ENCODE results near the gene ZNF891. TPM values are rescaled to one million over a fixed set of nuclear protein-coding genes. Genes with fewer than 3 reads are reported as not detected.
A peak's percentile ranks its signal among the peaks of the same experiment; 100 is the strongest.

Gene ZNF891
- polyA plus RNA-seq, 2 of the 4 experiments (the other 2 are of a cell fraction) = 0.62 to 1.6 TPM

DNA sequence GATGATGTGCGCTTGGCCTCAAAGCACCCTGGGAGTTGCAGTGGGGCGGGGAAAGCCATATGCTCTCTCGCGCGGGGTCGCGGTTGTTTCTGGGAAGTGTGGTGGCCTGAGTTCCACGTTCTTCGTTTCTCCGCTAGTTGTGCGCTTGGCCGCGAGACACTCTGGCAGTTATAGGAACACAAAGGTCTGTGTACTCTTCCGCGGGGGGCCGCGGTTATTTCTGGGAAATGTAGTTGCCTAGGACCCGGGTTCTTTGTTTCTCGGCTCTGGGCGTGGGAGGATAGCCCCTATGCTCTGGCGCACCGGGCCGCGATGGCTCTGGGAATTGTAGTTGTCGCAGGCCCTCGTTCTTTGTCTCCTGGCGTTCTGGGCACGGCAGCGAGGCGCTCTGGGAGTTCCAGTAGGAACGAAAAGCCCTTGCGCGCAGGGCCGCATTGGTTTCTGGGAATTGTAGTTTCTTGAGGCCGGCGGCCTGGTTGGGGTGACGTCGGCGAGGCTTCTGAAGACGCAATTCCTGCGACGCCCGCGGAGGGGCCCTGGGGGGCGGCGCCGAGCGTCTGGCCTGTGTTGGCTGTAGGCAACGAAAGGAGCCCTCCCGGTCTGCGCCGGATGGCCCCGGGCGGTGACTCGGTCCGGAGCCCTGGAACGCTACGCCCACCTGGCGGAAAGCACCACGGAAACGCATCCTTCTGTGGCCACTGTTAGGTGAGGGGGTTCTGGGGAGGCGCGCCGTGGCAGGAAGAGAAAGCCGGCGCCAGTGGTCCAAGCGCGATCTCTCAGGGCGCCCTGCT is 49.5 kb downstream of the ZNF891 start, which contains the start of gene ZNF140 (continued):
- TF ChIP-seq RCOR1 (IDR thresholded peaks at IDR 0.05; ENCODE audit: low read depth, low read length) (no peak), SREBF2 (IDR thresholded peaks at IDR 0.05) (no peak), RFX5 (IDR thresholded peaks at IDR 0.05) (no peak), EHF (CRISPR knock-in tag; IDR thresholded peaks at IDR 0.05) (no peak), ESRRA (IDR thresholded peaks at IDR 0.05; ENCODE audit: borderline replicate concordance, low read length) (no peak), PHF8 (IDR thresholded peaks at IDR 0.05; ENCODE audit: borderline replicate concordance, low read depth) (peak; percentile 85), EHMT2 (IDR thresholded peaks at IDR 0.05; ENCODE audit: low read depth) (no peak), HOXA7 (CRISPR knock-in tag; IDR thresholded peaks at IDR 0.05) (no peak), FOSL2 (IDR thresholded peaks at IDR 0.05) (no peak), FOSL2 (CRISPR knock-in tag; IDR thresholded peaks at IDR 0.05) (no peak), NPAS2 (CRISPR knock-in tag; IDR thresholded peaks at IDR 0.05; ENCODE audit: borderline replicate concordance) (no peak), POLR2AphosphoS2 (conservative IDR thresholded peaks at IDR 0.05; ENCODE audit: low read length) (no peak), JUNB (IDR thresholded peaks at IDR 0.05) (no peak), CBX2 (IDR thresholded peaks at IDR 0.05; ENCODE audit: borderline replicate concordance, low read depth) (no peak), FOXS1 (CRISPR knock-in tag; IDR thresholded peaks at IDR 0.05) (no peak), TP53 (CRISPR knock-in tag; IDR thresholded peaks at IDR 0.05) (no peak), MYC (IDR thresholded peaks at IDR 0.05; ENCODE audit: borderline replicate concordance, low read length) (0 out of 2 replicates have a peak, but pooled peaks have one; percentile 18), TFCP2L1 (CRISPR knock-in tag; IDR thresholded peaks at IDR 0.05) (no peak)
- TF ChIP-seq, protein P1, sequence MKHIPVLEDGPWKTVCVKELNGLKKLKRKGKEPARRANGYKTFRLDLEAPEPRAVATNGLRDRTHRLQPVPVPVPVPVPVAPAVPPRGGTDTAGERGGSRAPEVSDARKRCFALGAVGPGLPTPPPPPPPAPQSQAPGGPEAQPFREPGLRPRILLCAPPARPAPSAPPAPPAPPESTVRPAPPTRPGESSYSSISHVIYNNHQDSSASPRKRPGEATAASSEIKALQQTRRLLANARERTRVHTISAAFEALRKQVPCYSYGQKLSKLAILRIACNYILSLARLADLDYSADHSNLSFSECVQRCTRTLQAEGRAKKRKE (CRISPR knock-in tag; IDR thresholded peaks at IDR 0.05; ENCODE audit: low read depth) = no peak
- TF ChIP-seq, protein P2, sequence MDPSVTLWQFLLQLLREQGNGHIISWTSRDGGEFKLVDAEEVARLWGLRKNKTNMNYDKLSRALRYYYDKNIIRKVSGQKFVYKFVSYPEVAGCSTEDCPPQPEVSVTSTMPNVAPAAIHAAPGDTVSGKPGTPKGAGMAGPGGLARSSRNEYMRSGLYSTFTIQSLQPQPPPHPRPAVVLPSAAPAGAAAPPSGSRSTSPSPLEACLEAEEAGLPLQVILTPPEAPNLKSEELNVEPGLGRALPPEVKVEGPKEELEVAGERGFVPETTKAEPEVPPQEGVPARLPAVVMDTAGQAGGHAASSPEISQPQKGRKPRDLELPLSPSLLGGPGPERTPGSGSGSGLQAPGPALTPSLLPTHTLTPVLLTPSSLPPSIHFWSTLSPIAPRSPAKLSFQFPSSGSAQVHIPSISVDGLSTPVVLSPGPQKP (IDR thresholded peaks at IDR 0.05; ENCODE audit: low read depth, low read length) = no peak
- TF ChIP-seq, protein P3, sequence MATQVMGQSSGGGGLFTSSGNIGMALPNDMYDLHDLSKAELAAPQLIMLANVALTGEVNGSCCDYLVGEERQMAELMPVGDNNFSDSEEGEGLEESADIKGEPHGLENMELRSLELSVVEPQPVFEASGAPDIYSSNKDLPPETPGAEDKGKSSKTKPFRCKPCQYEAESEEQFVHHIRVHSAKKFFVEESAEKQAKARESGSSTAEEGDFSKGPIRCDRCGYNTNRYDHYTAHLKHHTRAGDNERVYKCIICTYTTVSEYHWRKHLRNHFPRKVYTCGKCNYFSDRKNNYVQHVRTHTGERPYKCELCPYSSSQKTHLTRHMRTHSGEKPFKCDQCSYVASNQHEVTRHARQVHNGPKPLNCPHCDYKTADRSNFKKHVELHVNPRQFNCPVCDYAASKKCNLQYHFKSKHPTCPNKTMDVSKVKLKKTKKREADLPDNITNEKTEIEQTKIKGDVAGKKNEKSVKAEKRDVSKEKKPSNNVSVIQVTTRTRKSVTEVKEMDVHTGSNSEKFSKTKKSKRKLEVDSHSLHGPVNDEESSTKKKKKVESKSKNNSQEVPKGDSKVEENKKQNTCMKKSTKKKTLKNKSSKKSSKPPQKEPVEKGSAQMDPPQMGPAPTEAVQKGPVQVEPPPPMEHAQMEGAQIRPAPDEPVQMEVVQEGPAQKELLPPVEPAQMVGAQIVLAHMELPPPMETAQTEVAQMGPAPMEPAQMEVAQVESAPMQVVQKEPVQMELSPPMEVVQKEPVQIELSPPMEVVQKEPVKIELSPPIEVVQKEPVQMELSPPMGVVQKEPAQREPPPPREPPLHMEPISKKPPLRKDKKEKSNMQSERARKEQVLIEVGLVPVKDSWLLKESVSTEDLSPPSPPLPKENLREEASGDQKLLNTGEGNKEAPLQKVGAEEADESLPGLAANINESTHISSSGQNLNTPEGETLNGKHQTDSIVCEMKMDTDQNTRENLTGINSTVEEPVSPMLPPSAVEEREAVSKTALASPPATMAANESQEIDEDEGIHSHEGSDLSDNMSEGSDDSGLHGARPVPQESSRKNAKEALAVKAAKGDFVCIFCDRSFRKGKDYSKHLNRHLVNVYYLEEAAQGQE (IDR thresholded peaks at IDR 0.05) = peak; percentile 18; the same call in 1 of the 2 replicates
- TF ChIP-seq, protein P4, sequence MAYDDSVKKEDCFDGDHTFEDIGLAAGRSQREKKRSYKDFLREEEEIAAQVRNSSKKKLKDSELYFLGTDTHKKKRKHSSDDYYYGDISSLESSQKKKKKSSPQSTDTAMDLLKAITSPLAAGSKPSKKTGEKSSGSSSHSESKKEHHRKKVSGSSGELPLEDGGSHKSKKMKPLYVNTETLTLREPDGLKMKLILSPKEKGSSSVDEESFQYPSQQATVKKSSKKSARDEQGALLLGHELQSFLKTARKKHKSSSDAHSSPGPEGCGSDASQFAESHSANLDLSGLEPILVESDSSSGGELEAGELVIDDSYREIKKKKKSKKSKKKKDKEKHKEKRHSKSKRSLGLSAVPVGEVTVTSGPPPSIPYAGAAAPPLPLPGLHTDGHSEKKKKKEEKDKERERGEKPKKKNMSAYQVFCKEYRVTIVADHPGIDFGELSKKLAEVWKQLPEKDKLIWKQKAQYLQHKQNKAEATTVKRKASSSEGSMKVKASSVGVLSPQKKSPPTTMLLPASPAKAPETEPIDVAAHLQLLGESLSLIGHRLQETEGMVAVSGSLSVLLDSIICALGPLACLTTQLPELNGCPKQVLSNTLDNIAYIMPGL (CRISPR knock-in tag; IDR thresholded peaks at IDR 0.05; ENCODE audit: borderline replicate concordance) = no peak; the same call in 1 of the 2 replicates
- TF ChIP-seq, protein P5, sequence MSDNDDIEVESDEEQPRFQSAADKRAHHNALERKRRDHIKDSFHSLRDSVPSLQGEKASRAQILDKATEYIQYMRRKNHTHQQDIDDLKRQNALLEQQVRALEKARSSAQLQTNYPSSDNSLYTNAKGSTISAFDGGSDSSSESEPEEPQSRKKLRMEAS (IDR thresholded peaks at IDR 0.05) = peak; percentile 96
- TF ChIP-seq, protein P6, sequence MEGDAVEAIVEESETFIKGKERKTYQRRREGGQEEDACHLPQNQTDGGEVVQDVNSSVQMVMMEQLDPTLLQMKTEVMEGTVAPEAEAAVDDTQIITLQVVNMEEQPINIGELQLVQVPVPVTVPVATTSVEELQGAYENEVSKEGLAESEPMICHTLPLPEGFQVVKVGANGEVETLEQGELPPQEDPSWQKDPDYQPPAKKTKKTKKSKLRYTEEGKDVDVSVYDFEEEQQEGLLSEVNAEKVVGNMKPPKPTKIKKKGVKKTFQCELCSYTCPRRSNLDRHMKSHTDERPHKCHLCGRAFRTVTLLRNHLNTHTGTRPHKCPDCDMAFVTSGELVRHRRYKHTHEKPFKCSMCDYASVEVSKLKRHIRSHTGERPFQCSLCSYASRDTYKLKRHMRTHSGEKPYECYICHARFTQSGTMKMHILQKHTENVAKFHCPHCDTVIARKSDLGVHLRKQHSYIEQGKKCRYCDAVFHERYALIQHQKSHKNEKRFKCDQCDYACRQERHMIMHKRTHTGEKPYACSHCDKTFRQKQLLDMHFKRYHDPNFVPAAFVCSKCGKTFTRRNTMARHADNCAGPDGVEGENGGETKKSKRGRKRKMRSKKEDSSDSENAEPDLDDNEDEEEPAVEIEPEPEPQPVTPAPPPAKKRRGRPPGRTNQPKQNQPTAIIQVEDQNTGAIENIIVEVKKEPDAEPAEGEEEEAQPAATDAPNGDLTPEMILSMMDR (IDR thresholded peaks at IDR 0.05) = no peak

Measured in A549 (cell line).